ENCODE results near the gene TAF11L2.
"Not testable (repeated sequence)": the region's sequence is repeated elsewhere in the genome, so short reads cannot be mapped to it uniquely, and the experiment has no call there.

Gene TAF11L2

DNA sequence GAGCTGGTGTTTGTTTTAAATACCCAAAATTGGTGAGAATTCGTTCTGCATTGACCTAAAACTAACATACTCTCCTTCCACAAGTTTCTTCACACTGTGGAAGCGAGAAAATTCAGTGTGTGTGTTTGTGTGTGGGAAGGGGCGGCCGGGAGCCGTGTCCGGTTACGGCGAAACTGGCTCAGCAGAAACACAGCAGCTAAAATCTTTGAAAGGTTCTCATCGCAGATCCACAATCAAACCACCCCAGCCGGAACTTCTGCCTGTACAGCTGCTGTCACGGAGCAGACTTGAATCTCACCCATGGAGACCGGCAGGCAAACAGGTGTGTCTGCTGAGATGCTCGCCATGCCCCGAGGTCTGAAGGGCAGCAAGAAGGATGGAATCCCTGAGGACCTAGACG lies 30.3 kb downstream of the TAF11L2 start, which contains the start of gene TAF11L6:
TSS of gene TAF11L6 (plus strand) at position 301 of the 400 bp plus-strand sequence.
- not testable (repeated sequence) for DNase-seq
